Stimulated activated CD4-positive, alpha-beta T cell treated with anti-CD3 and anti-CD28 coated beads, Interleukin-1b, Interleukin-23, amount 100 ng/mL, for 24 hours (primary cell): ENCODE results near the gene ZNF335.
A peak's percentile ranks its signal among the peaks of the same experiment; 100 is the strongest.

Experiments used
- DNase-seq, 4 experiments: peaks; one replicate each; pipeline ENCODE4 v3.0.0-alpha.2; 2020; ENCODE audit warnings: low read depth in 4 of 4, low spot score in 1 of 4

ZNF335 gene, protein sequence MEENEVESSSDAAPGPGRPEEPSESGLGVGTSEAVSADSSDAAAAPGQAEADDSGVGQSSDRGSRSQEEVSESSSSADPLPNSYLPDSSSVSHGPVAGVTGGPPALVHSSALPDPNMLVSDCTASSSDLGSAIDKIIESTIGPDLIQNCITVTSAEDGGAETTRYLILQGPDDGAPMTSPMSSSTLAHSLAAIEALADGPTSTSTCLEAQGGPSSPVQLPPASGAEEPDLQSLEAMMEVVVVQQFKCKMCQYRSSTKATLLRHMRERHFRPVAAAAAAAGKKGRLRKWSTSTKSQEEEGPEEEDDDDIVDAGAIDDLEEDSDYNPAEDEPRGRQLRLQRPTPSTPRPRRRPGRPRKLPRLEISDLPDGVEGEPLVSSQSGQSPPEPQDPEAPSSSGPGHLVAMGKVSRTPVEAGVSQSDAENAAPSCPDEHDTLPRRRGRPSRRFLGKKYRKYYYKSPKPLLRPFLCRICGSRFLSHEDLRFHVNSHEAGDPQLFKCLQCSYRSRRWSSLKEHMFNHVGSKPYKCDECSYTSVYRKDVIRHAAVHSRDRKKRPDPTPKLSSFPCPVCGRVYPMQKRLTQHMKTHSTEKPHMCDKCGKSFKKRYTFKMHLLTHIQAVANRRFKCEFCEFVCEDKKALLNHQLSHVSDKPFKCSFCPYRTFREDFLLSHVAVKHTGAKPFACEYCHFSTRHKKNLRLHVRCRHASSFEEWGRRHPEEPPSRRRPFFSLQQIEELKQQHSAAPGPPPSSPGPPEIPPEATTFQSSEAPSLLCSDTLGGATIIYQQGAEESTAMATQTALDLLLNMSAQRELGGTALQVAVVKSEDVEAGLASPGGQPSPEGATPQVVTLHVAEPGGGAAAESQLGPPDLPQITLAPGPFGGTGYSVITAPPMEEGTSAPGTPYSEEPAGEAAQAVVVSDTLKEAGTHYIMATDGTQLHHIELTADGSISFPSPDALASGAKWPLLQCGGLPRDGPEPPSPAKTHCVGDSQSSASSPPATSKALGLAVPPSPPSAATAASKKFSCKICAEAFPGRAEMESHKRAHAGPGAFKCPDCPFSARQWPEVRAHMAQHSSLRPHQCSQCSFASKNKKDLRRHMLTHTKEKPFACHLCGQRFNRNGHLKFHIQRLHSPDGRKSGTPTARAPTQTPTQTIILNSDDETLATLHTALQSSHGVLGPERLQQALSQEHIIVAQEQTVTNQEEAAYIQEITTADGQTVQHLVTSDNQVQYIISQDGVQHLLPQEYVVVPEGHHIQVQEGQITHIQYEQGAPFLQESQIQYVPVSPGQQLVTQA (N-terminal part only)

DNA sequence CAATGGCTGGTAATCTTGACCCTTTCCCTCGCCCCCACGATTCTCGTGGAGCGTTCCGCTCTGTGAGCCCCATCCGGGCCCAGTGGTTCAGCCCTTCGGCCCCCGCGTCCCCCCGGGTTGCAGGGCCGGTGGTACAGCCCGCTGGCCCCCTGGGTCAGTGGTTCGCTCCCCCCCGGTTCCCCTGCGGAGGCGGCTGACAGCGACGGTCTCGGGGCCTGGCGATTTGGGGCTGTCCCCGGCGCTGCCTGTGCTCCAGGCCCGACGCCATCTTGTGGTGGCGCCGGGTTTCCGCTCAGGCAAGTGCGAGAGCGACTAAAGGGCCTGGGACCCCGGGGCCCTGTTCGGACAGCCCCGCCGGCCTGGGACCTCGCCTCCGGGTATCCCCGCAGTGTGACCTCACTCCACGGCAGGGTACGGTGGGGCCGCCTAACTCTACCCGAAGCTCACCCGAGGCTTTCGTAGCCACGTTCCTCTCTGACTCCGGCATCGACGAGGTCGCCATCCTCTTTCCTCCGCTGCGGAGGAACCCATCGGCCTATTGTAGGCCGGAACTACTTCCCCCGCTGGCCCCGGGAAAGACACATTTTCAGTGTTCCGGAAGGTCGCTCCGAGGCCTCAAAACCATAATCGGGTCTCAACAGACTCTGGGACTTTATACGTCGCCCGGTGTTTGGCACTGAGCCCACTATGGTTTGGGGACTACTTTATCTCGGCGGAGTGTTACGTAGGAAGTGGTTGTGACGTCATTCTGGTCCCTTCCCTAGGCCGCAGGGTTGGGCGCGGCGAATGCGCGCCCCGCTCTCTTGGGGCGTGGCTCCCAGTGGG lies at the start of gene ZNF335:
TSS of gene ZNF335 (minus strand) at position 529 of the 825 bp plus-strand sequence. CDS start 793 bp downstream, outside the sequence.
- DNase-seq: peak; percentile 84 to 92 (median 87)

- DNase-seq: no peak
Measured at GRCh38 chr20:46020555-46020954, 48.6 kb upstream of the ZNF335 start.

- DNase-seq: no peak
Measured at GRCh38 chr20:46018611-46019010, 46.6 kb upstream of the ZNF335 start.

- no peak for DNase-seq
Measured at GRCh38 chr20:46018112-46018511, 46.1 kb upstream of the ZNF335 start.

GRCh38 chr20:46017272-46017671 lies 45.3 kb upstream of the ZNF335 start:
- DNase-seq: no peak

GRCh38 chr20:46014517-46015396 lies 42.8 kb upstream of the ZNF335 start:
- DNase-seq: no peak

DNA sequence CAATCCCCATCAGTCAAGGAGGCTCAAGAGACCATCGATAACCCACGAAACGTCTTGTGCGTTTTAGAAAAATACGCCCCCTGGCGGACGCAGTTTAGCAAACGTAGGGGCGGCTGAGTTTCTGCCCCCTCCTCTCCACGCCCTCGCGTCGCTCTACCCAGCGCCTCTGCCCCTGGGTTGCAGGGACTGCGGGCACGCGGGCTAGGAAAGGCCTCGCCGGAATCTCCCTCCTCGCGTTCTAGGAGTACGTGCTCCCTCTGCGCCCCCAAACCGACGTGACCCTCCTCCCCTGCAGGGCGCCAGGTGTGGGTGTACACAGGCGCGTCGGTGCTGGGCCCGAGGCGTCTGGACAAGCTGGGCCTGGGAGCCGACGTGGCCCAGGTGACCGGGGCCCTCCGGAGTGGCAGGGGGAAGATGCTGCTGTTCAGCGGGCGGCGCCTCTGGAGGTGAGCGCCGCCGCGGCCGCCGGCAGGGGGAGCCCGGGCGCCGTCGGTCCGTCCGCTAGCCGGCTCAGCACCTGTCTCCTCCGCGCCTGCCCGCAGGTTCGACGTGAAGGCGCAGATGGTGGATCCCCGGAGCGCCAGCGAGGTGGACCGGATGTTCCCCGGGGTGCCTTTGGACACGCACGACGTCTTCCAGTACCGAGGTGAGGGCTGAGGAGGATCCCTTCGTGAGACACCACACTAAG lies 42.0 kb upstream of the ZNF335 start:
- peak; percentile 43 to 56 (median 46) for DNase-seq

DNA sequence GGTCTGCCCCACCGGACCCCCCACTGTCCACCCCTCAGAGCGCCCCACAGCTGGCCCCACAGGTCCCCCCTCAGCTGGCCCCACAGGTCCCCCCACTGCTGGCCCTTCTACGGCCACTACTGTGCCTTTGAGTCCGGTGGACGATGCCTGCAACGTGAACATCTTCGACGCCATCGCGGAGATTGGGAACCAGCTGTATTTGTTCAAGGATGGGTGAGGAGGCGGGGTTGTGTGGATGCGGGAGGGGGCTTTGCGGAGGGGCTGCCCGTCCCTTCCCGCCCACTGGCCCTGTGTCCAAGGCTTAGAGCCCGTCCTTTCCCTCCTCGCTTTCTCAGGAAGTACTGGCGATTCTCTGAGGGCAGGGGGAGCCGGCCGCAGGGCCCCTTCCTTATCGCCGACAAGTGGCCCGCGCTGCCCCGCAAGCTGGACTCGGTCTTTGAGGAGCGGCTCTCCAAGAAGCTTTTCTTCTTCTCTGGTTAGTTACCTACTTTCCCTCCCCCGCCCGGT lies 41.4 kb upstream of the ZNF335 start:
- DNase-seq: no peak

DNA sequence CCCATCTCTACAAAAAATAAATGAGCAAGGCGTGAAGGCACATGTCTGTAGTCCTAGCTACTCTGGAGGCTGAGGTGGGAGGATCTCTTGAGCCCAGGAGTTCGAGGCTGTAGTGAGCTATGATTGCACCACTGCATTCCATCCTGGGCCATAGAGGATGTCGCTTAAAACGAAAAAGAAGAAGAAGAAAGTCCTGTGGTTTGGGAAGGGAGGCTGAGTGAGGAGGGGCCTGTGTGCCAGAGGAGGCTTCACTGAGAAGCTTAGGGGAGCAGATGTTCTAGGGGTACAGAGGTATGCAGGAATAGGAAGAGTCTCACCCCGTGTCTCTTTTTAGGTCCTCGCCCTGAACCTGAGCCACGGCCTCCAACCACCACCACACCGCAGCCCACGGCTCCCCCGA lies 40.9 kb upstream of the ZNF335 start:
- DNase-seq: no peak

- no peak for DNase-seq
Measured at GRCh38 chr20:46011631-46012482, 39.9 kb upstream of the ZNF335 start.

DNA sequence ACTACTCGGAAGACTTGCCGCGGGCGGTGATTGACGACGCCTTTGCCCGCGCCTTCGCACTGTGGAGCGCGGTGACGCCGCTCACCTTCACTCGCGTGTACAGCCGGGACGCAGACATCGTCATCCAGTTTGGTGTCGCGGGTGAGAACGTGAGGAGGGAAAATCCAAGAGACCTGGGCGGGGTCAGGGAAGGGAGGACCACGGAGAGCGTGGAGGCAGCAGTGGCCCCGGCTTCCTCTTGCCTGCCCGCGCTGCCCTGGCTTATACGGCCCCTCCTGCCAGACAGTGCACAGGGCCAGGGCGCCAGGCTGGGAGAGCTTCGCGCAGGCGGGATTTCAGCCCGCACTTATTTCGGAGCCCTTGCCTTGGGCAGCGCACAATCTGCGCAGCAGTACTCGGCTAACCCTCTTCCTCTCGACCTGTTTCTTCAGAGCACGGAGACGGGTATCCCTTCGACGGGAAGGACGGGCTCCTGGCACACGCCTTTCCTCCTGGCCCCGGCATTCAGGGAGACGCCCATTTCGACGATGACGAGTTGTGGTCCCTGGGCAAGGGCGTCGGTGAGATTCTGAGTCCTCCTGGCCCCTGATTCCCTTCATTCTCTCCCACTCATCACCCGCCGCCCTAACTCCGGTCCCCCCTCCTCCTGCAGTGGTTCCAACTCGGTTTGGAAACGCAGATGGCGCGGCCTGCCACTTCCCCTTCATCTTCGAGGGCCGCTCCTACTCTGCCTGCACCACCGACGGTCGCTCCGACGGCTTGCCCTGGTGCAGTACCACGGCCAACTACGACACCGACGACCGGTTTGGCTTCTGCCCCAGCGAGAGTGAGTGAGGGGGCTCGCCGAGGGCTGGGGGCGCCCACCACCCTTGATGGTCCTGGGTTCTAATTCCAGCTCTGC lies 38.7 kb upstream of the ZNF335 start:
- no peak for DNase-seq

- no peak for DNase-seq
Measured at GRCh38 chr20:46009816-46010215, 37.8 kb upstream of the ZNF335 start.

DNA sequence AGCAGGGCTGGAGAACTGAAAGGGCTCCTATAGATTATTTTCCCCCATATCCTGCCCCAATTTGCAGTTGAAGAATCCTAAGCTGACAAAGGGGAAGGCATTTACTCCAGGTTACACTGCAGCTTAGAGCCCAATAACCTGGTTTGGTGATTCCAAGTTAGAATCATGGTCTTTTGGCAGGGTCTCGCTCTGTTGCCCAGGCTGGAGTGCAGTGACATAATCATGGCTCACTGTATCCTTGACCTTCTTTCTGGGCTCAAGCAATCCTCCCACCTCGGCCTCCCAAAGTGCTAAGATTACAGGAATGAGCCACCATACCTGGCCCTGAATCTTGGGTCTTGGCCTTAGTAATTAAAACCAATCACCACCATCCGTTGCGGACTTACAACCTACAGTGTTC lies 35.7 kb upstream of the ZNF335 start:
- no peak for DNase-seq

- no peak for DNase-seq
Measured at GRCh38 chr20:46006964-46007363, 35.0 kb upstream of the ZNF335 start.

- DNase-seq: no peak
Measured at GRCh38 chr20:46006022-46006705, 34.2 kb upstream of the ZNF335 start.

DNA sequence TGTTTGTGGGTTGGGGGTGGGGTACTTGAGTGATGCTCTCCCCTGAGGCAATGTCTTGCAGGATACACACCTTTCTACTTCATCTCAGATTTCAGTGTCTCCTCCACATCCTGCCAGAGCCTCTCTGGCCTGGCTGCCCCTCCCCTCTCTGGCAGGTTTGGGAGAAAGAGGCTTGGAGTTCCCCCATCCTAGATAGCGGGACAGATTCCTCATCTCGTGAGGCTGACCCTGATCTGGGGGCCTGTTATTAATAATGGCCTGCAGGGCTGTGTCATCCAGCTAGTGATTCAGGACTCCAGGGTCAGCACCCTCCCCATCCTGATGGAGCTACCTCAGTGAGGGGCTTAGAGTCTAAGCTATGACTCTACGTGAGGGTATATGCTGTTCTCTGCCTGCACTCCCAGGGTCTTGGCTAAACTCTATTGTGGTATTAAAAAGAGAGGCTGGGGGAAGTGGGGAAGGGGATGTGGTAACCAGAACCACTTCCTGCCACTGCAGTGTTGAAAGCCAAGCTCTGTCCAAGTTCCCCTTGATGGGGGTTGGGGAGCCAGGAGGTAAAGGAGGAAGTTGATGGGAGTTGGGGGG lies 33.0 kb upstream of the ZNF335 start:
- DNase-seq: no peak
